ENCODE data around the gene CACNG5.

The CACNG5 gene

GRCh38 chr17:66843627-66844026 is 8.7 kb downstream of the CACNG5 start:
- peak; percentile 50 for DNase-seq
- no peak for TF ChIP-seq CTCF (IDR thresholded peaks at IDR 0.05; ENCODE audit: low read depth, low read length)
- H3K9me3 ChIP-seq, result no peaks in the 10 kb centered on the region

GRCh38 chr17:66847704-66848103 is 12.8 kb downstream of the CACNG5 start:
- DNase-seq, result no peak
- H3K4me1 ChIP-seq, result peaks cover 3% of the 10 kb centered on the region; the same call in 1 of the 2 replicates
- no peaks in the 10 kb centered on the region for H3K36me3 ChIP-seq
- no peak overlapping the region for H3K4me3 ChIP-seq (ENCODE audit: low read depth, low read length)
- no peaks in the 10 kb centered on the region for H3K9me3 ChIP-seq
- no peak for TF ChIP-seq CTCF (IDR thresholded peaks at IDR 0.05; ENCODE audit: low read depth, low read length)
- no peaks in the 10 kb centered on the region for H3K27me3 ChIP-seq

More at GRCh38 chr17:66843627-66844026, 8.7 kb downstream of the CACNG5 start:
- Histone ChIP-seq H3K4me1 (peaks cover 3% of the 10 kb centered on the region; the same call in 1 of the 2 replicates), H3K27me3 (no peaks in the 10 kb centered on the region), H3K36me3 (no peaks in the 10 kb centered on the region), H3K4me3 (ENCODE audit: low read depth, low read length) (no peak overlapping the region)

DNA sequence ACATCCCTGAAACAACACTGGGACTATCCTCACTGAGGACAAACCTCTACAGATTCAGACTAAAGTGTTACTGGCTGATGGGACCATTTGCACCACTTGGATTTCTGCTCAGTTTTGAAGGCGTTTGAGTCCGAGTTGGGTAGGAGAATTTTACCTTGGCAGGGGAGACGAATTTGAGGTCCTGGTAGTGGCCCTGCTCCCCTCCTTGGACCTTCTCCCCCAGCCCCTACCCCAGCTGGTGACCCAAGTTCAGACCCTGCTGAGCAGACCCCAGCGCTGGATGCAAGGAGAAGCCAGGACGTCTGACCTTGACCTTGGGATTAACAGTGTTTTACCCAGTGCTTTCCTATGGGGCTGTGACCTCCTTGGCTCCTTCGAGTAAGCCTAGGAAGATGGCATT is 13.6 kb downstream of the CACNG5 start:
- DNase-seq, result no peak
- Histone ChIP-seq H3K4me1 (peaks cover 3% of the 10 kb centered on the region; the same call in 1 of the 2 replicates), H3K9me3 (no peaks in the 10 kb centered on the region), H3K4me3 (ENCODE audit: low read depth, low read length) (no peak overlapping the region), H3K27me3 (no peaks in the 10 kb centered on the region), H3K36me3 (no peaks in the 10 kb centered on the region)
- no peak for TF ChIP-seq CTCF (IDR thresholded peaks at IDR 0.05; ENCODE audit: low read depth, low read length)

GRCh38 chr17:66849032-66849655 is 14.2 kb downstream of the CACNG5 start:
- TF ChIP-seq CTCF (IDR thresholded peaks at IDR 0.05; ENCODE audit: low read depth, low read length), result no peak
- no peak for DNase-seq
- Histone ChIP-seq H3K9me3 (no peaks in the 10 kb centered on the region), H3K4me1 (0 out of 2 replicates have a peak, but pooled peaks cover 1% of the 10 kb centered on the region), H3K27me3 (no peaks in the 10 kb centered on the region), H3K4me3 (ENCODE audit: low read depth, low read length) (no peak overlapping the region), H3K36me3 (no peaks in the 10 kb centered on the region)

DNA sequence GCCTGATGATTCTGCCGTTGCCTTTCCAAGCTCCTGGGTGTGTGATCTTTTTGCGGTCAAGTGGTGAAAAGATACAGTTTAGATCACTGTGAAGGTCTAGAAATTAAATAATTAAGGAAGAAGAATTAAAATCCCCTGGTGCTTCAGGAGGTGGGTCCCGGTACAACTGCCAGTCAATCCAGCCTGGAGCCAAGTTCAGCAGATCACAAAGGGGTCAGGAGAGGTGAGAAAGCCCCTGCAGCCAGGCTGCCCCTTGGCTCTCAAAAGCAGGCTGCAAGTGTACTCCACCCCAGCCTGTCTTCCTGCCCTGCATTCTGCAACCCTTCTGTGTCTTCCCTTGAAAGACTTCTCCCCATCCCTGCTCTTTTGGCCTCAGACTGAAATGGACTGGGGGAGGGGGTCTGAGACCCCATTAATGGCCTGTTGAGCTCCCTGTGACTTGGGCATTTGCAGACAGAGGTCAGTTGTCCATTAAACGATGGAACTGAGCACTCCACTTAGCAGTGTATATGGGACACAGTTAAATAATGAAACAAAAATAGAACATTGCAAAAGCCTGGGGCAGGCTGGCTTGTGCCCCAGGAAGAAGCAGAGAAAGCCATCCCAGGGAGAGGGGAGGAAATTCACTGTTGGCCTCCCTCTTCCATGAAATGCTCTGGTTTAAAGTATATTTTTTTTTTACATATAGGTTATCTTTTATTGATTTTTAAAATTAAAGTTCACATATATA is 15.1 kb downstream of the CACNG5 start:
- no peaks in the 10 kb centered on the region for H3K4me1 ChIP-seq
- no peak for DNase-seq
- H3K27me3 ChIP-seq, result no peaks in the 10 kb centered on the region
- no peak for TF ChIP-seq CTCF (IDR thresholded peaks at IDR 0.05; ENCODE audit: low read depth, low read length)
- H3K36me3 ChIP-seq, result no peaks in the 10 kb centered on the region
- no peak overlapping the region for H3K4me3 ChIP-seq (ENCODE audit: low read depth, low read length)
- no peaks in the 10 kb centered on the region for H3K9me3 ChIP-seq

GRCh38 chr17:66850692-66851091 is 15.8 kb downstream of the CACNG5 start:
- no peak for TF ChIP-seq CTCF (IDR thresholded peaks at IDR 0.05; ENCODE audit: low read depth, low read length)
- DNase-seq, result no peak
- no peak overlapping the region for H3K4me3 ChIP-seq (ENCODE audit: low read depth, low read length)
- H3K27me3 ChIP-seq, result no peaks in the 10 kb centered on the region
- H3K36me3 ChIP-seq, result no peaks in the 10 kb centered on the region
- no peaks in the 10 kb centered on the region for H3K9me3 ChIP-seq
- no peaks in the 10 kb centered on the region for H3K4me1 ChIP-seq
